ENCODE measurements around the gene NELFB. TPM values are rescaled to one million over a fixed set of nuclear protein-coding genes. Genes with fewer than 3 reads are reported as not detected.
A peak's percentile ranks its signal among the peaks of the same experiment; 100 is the strongest.

NELFB gene
- total and polyA plus RNA-seq, 9 of the 15 experiments (the other 6 are each of a cell fraction or from before 2014, with no cell fraction given), result 0.24 to 84.0 (median 29.7) TPM

GRCh38 chr9:137255448-137256114, 454 bp downstream of the NELFB start (continued):
- TF ChIP-seq HINFP (tag; conservative IDR thresholded peaks at IDR 0.05; ENCODE audit: low read depth) (peak; percentile 80), GABPA (tag; conservative IDR thresholded peaks at IDR 0.05; ENCODE audit: low read depth) (peak; percentile 87), SIN3A (IDR thresholded peaks at IDR 0.05; ENCODE audit: borderline replicate concordance in 2 of 2, control insufficient read depth in 1 of 2, low read depth in 2 of 2, low read length in 2 of 2) (peak in 1 of 2 experiments; percentile 13; a peak in 2 of 4 replicates), MLX (CRISPR knock-in tag; conservative IDR thresholded peaks at IDR 0.05) (no peak), KDM5B (IDR thresholded peaks at IDR 0.05; ENCODE audit: insufficient replicate concordance, low read depth, low read length) (peak; percentile 32), SIN3B (IDR thresholded peaks at IDR 0.05; ENCODE audit: low read depth) (peak; percentile 1; the same call in 1 of the 2 replicates), NKRF (IDR thresholded peaks at IDR 0.05; ENCODE audit: borderline replicate concordance) (peak; percentile 45; the same call in 1 of the 2 replicates), ZBTB7A (IDR thresholded peaks at IDR 0.05; ENCODE audit: borderline replicate concordance, control insufficient read depth, low read depth, low read length) (0 out of 2 replicates have a peak, but pooled peaks have one; percentile 2), E2F4 (CRISPR knock-in tag; IDR thresholded peaks at IDR 0.05; ENCODE audit: low read depth) (no peak), ZNF589 (CRISPR knock-in tag; IDR thresholded peaks at IDR 0.05; ENCODE audit: low read depth) (no peak), ZBTB11 (CRISPR knock-in tag; IDR thresholded peaks at IDR 0.05) (peak in 1 of 3 experiments; percentile 98; a peak in 2 of 6 replicates), E2F1 (CRISPR knock-in tag; IDR thresholded peaks at IDR 0.05) (peak; percentile 16; the same call in 1 of the 2 replicates)
